HG02610 (cell line): Measurements from ENCODE around the gene TM4SF1.
A peak's percentile ranks its signal among the peaks of the same experiment; 100 is the strongest.
"Not testable (repeated sequence)": the region's sequence is repeated elsewhere in the genome, so short reads cannot be mapped to it uniquely, and the experiment has no call there.

ENCODE experiments used
- ATAC-seq: cut with Tn5 transposase; IDR thresholded peaks from one replicate; pipeline ENCODE4 v1.9.1; 2021; ENCODE audit warnings: mild to moderate bottlenecking, moderate library complexity; ENCODE audit not compliant: unreplicated experiment

TM4SF1 gene

GRCh38 chr3:149395107-149396089 is 17.9 kb upstream of the TM4SF1 start:
- no peak for ATAC-seq

GRCh38 chr3:149393345-149394160 is 16.1 kb upstream of the TM4SF1 start:
- ATAC-seq: peak; percentile 79

GRCh38 chr3:149391960-149392359 is 14.5 kb upstream of the TM4SF1 start:
- no peak for ATAC-seq

- ATAC-seq: no peak
These were observed 13.3 kb upstream of the TM4SF1 start for GRCh38 chr3:149390772-149391212.

- no peak for ATAC-seq
These were observed 12.8 kb upstream of the TM4SF1 start for GRCh38 chr3:149390294-149390693.

- ATAC-seq: no peak
These were observed 11.3 kb upstream of the TM4SF1 start for GRCh38 chr3:149388531-149389417.

GRCh38 chr3:149388001-149388440 is 10.6 kb upstream of the TM4SF1 start:
- ATAC-seq: no peak

- no peak for ATAC-seq
These were observed 8.8 kb upstream of the TM4SF1 start for GRCh38 chr3:149386299-149386606.

- no peak for ATAC-seq
These were observed 8.3 kb upstream of the TM4SF1 start for GRCh38 chr3:149385617-149386298.

- ATAC-seq: no peak
These were observed 7.5 kb upstream of the TM4SF1 start for GRCh38 chr3:149384911-149385321.

GRCh38 chr3:149384167-149384566 is 6.7 kb upstream of the TM4SF1 start:
- ATAC-seq: no peak

GRCh38 chr3:149383703-149384102 is 6.3 kb upstream of the TM4SF1 start:
- no peak for ATAC-seq

- ATAC-seq: no peak
These were observed 5.1 kb upstream of the TM4SF1 start for GRCh38 chr3:149382518-149382917.

GRCh38 chr3:149382101-149382467 is 4.6 kb upstream of the TM4SF1 start:
- ATAC-seq: peak; percentile 85

- no peak for ATAC-seq
These were observed 4.0 kb upstream of the TM4SF1 start for GRCh38 chr3:149381173-149382100.

GRCh38 chr3:149380220-149380619 is 2.8 kb upstream of the TM4SF1 start:
- not testable (repeated sequence) for ATAC-seq

- no peak for ATAC-seq
These were observed 1.2 kb upstream of the TM4SF1 start for GRCh38 chr3:149378478-149379309.

GRCh38 chr3:149376718-149377407 is 586 bp downstream of the TM4SF1 start:
- no peak for ATAC-seq
